ENCODE data around the gene TMEM245.

TMEM245 gene

GRCh38 chr9:109052416-109052815 lies 67.3 kb downstream of the TMEM245 start:
- H3K9me3 ChIP-seq = no peaks in the 10 kb centered on the region
- no peak overlapping the region for H3K9ac ChIP-seq
- H4K20me1 ChIP-seq = no peaks in the 10 kb centered on the region
- H3K27me3 ChIP-seq = no peaks in the 10 kb centered on the region
- H3K4me2 ChIP-seq = no peak overlapping the region
- no peaks in the 10 kb centered on the region for H3K4me1 ChIP-seq
- H3K27ac ChIP-seq = no peak overlapping the region
- H3K4me3 ChIP-seq = no peak overlapping the region
- peaks cover 94% of the 10 kb centered on the region for H3K36me3 ChIP-seq
- TF ChIP-seq Cebpa-rat (IDR thresholded peaks at IDR 0.05) = no peak

GRCh38 chr9:109051733-109052132 lies 68.0 kb downstream of the TMEM245 start:
- no peaks in the 10 kb centered on the region for H4K20me1 ChIP-seq
- H3K36me3 ChIP-seq = peaks cover 94% of the 10 kb centered on the region
- no peak overlapping the region for H3K9ac ChIP-seq
- H3K27me3 ChIP-seq = no peaks in the 10 kb centered on the region
- H3K4me1 ChIP-seq = no peaks in the 10 kb centered on the region
- H3K4me2 ChIP-seq = no peak overlapping the region
- no peak overlapping the region for H3K27ac ChIP-seq
- H3K9me3 ChIP-seq = no peaks in the 10 kb centered on the region
- no peak overlapping the region for H3K4me3 ChIP-seq
- TF ChIP-seq Cebpa-rat (IDR thresholded peaks at IDR 0.05) = no peak

GRCh38 chr9:109050444-109050843 lies 69.3 kb downstream of the TMEM245 start:
- H3K4me2 ChIP-seq = no peak overlapping the region
- no peak overlapping the region for H3K4me3 ChIP-seq
- no peak for TF ChIP-seq Cebpa-rat (IDR thresholded peaks at IDR 0.05)
- no peaks in the 10 kb centered on the region for H3K9me3 ChIP-seq
- H4K20me1 ChIP-seq = no peaks in the 10 kb centered on the region
- peaks cover 92% of the 10 kb centered on the region for H3K36me3 ChIP-seq
- H3K9ac ChIP-seq = no peak overlapping the region
- no peaks in the 10 kb centered on the region for H3K4me1 ChIP-seq
- H3K27ac ChIP-seq = no peak overlapping the region
- no peaks in the 10 kb centered on the region for H3K27me3 ChIP-seq

GRCh38 chr9:109048822-109049221 lies 70.9 kb downstream of the TMEM245 start:
- Histone ChIP-seq H3K9me3 (no peaks in the 10 kb centered on the region), H3K9ac (no peak overlapping the region), H3K27me3 (no peaks in the 10 kb centered on the region), H3K27ac (no peak overlapping the region), H3K4me3 (no peak overlapping the region), H3K36me3 (peaks cover 97% of the 10 kb centered on the region), H3K4me1 (no peaks in the 10 kb centered on the region), H4K20me1 (no peaks in the 10 kb centered on the region), H3K4me2 (no peak overlapping the region)
- no peak for TF ChIP-seq Cebpa-rat (IDR thresholded peaks at IDR 0.05)

- H3K4me1 ChIP-seq = no peaks in the 10 kb centered on the region
- no peaks in the 10 kb centered on the region for H4K20me1 ChIP-seq
- H3K9ac ChIP-seq = no peak overlapping the region
- no peak overlapping the region for H3K4me3 ChIP-seq
- H3K27ac ChIP-seq = no peak overlapping the region
- no peaks in the 10 kb centered on the region for H3K27me3 ChIP-seq
- TF ChIP-seq Cebpa-rat (IDR thresholded peaks at IDR 0.05) = no peak
- H3K4me2 ChIP-seq = no peak overlapping the region
- no peaks in the 10 kb centered on the region; the same call in 1 of the 2 replicates for H3K9me3 ChIP-seq
- peaks cover 98% of the 10 kb centered on the region for H3K36me3 ChIP-seq
Measured at GRCh38 chr9:109047259-109047658, 72.5 kb downstream of the TMEM245 start.

- peaks cover 98% of the 10 kb centered on the region for H3K36me3 ChIP-seq
- no peak overlapping the region for H3K27ac ChIP-seq
- no peak for TF ChIP-seq Cebpa-rat (IDR thresholded peaks at IDR 0.05)
- no peaks in the 10 kb centered on the region for H4K20me1 ChIP-seq
- H3K9ac ChIP-seq = no peak overlapping the region
- no peaks in the 10 kb centered on the region for H3K4me1 ChIP-seq
- H3K4me2 ChIP-seq = no peak overlapping the region
- H3K4me3 ChIP-seq = no peak overlapping the region
- H3K9me3 ChIP-seq = no peaks in the 10 kb centered on the region; the same call in 1 of the 2 replicates
- no peaks in the 10 kb centered on the region for H3K27me3 ChIP-seq
Measured at GRCh38 chr9:109046346-109046745, 73.4 kb downstream of the TMEM245 start.

GRCh38 chr9:109043578-109043977 lies 76.2 kb downstream of the TMEM245 start:
- Histone ChIP-seq H3K9ac (no peak overlapping the region), H3K27ac (no peak overlapping the region)

GRCh38 chr9:109040571-109040970 lies 79.2 kb downstream of the TMEM245 start:
- Histone ChIP-seq H3K27me3 (no peaks in the 10 kb centered on the region), H3K4me1 (no peaks in the 10 kb centered on the region), H3K27ac (no peak overlapping the region), H3K9ac (no peak overlapping the region), H4K20me1 (no peaks in the 10 kb centered on the region), H3K9me3 (no peaks in the 10 kb centered on the region; the same call in 1 of the 2 replicates), H3K36me3 (peaks cover 96% of the 10 kb centered on the region), H3K4me3 (no peak overlapping the region), H3K4me2 (no peak overlapping the region)
- TF ChIP-seq Cebpa-rat (IDR thresholded peaks at IDR 0.05) = no peak

More at GRCh38 chr9:109043578-109043977, 76.2 kb downstream of the TMEM245 start:
- no peaks in the 10 kb centered on the region for H4K20me1 ChIP-seq
- no peak overlapping the region for H3K4me2 ChIP-seq
- H3K4me1 ChIP-seq = no peaks in the 10 kb centered on the region
- no peaks in the 10 kb centered on the region; the same call in 1 of the 2 replicates for H3K9me3 ChIP-seq
- no peak overlapping the region for H3K4me3 ChIP-seq
- no peak for TF ChIP-seq Cebpa-rat (IDR thresholded peaks at IDR 0.05)
- H3K27me3 ChIP-seq = no peaks in the 10 kb centered on the region
- peaks cover 97% of the 10 kb centered on the region for H3K36me3 ChIP-seq

GRCh38 chr9:109039539-109039938 lies 80.2 kb downstream of the TMEM245 start:
- no peak for TF ChIP-seq Cebpa-rat (IDR thresholded peaks at IDR 0.05)
- Histone ChIP-seq H3K4me2 (no peak overlapping the region), H3K9ac (no peak overlapping the region), H3K9me3 (no peaks in the 10 kb centered on the region; the same call in 1 of the 2 replicates), H3K4me3 (no peak overlapping the region), H4K20me1 (no peaks in the 10 kb centered on the region), H3K36me3 (peaks cover 96% of the 10 kb centered on the region), H3K27ac (no peak overlapping the region), H3K4me1 (no peaks in the 10 kb centered on the region), H3K27me3 (no peaks in the 10 kb centered on the region)

- Histone ChIP-seq H3K4me3 (no peak overlapping the region), H3K4me2 (no peak overlapping the region), H4K20me1 (no peaks in the 10 kb centered on the region), H3K9me3 (no peaks in the 10 kb centered on the region; the same call in 1 of the 2 replicates), H3K36me3 (peaks cover 96% of the 10 kb centered on the region), H3K4me1 (no peaks in the 10 kb centered on the region), H3K9ac (no peak overlapping the region), H3K27me3 (no peaks in the 10 kb centered on the region), H3K27ac (no peak overlapping the region)
- no peak for TF ChIP-seq Cebpa-rat (IDR thresholded peaks at IDR 0.05)
Measured at GRCh38 chr9:109037946-109038715, 81.6 kb downstream of the TMEM245 start.
